ENCODE measurements around the gene RPH3AL. TPM values are rescaled to one million over a fixed set of nuclear protein-coding genes. Genes with fewer than 3 reads are reported as not detected.

Gene RPH3AL
- polyA plus RNA-seq, 3 donors: 0.71 to 1.9 (median 1.5) TPM

- TF ChIP-seq CTCF (IDR thresholded peaks at IDR 0.05): no peak
These were observed 137.7 kb downstream of the RPH3AL start for GRCh38 chr17:214881-215331.

DNA sequence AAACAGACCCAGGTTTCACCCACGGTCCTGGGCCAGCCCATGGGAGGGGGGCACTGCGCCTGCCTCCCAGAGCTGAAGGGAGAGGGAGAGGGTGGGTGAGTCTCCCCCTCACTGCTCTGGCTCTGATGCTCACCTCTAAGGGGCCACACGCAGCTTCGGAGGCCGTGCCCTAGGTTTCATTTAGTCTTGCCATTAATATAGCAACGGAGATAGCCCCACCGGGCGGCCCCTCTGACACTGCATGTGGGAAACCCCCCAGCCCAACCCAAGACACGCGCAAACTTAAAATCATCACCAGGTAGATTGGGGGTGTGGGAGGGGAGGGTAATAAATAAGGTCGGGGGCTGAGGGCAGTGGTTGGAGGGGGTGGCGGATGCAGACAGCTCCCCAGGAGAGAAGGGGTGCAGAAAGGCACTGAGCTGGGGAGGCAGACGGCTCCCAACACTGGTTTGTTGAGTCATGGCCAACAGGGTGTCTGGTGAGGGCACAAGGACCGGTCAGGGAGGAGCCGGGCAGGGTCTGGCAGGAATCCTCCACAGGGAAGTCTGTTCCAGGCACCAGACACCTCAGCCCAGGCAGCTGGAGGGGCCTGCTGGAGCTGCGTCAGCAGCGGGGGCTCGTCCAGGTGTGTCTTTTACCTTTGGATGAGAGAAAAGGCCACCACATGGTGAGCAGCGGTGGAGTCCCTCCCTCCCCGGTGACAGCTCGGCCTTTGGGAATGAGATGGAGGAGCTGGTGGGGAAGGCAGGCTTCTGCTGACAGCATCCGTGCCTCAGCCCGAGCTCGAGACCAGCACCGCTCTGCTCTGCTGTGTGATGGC lies 139.1 kb downstream of the RPH3AL start:
- no peak overlapping the region for H3K4me2 ChIP-seq (replicated peaks; ENCODE audit: extremely low read depth, low read length, poor library complexity, severe bottlenecking)
- H2AFZ ChIP-seq (ENCODE audit: insufficient read depth, low read depth, low read length, poor library complexity, severe bottlenecking): no peak overlapping the region
- no peak overlapping the region for H3K4me3 Mint-ChIP-seq
- H3K36me3 ChIP-seq (replicated peaks in 1 of 2; ENCODE audit: control insufficient read depth in 1 of 2, insufficient read depth in 2 of 2, low read length in 2 of 2): no peaks in the 10 kb centered on the region
- H3K36me3 Mint-ChIP-seq: peaks cover 0 to 2% of the 10 kb centered on the region in 2 donors
- WGBS (ENCODE audit: insufficient coverage): 95% methylated on average over 15 of the region's 25 CpGs
- H3K9me3 ChIP-seq (replicated peaks in 1 of 2; ENCODE audit: control insufficient read depth in 1 of 2, insufficient read depth in 1 of 2, low read length in 2 of 2): no peaks in the 10 kb centered on the region
- intact Hi-C loops (cut with micrococcal nuclease): no loop called here
- H3K4me1 ChIP-seq (ENCODE audit: control insufficient read depth in 1 of 2, insufficient read depth in 2 of 2, low read length in 2 of 2): peaks cover 5 to 14% of the 10 kb centered on the region in 2 donors
- H3K4me3 ChIP-seq (replicated peaks in 1 of 3; ENCODE audit: low read depth in 2 of 3, low read length in 3 of 3): no peak overlapping the region
- no peak overlapping the region for H3K27ac ChIP-seq (ENCODE audit: low read depth in 1 of 2, low read length in 2 of 2)
- H3K27me3 ChIP-seq (ENCODE audit: control insufficient read depth in 2 of 2, insufficient read depth in 2 of 2, low read length in 2 of 2): no peaks in the 10 kb centered on the region
- peaks cover 0 to 10% (median 2%) of the 10 kb centered on the region in 7 donors for H3K9me3 Mint-ChIP-seq
- H3K79me2 ChIP-seq (ENCODE audit: insufficient read depth, low read length): no peaks in the 10 kb centered on the region
- H3K27ac Mint-ChIP-seq: no peak overlapping the region
- no peaks in the 10 kb centered on the region for H4K20me1 ChIP-seq (ENCODE audit: insufficient read depth, low read length)
- no peak overlapping the region for H3K9ac ChIP-seq (ENCODE audit: insufficient read depth, low read length, poor library complexity, severe bottlenecking)
- H3K27me3 Mint-ChIP-seq (ENCODE audit: low read depth in 3 of 3): peaks cover 0 to 7% (median 2%) of the 10 kb centered on the region in 3 donors
- no peak for TF ChIP-seq CTCF (IDR thresholded peaks at IDR 0.05)
- DNase-seq: no peak
- H3K4me1 Mint-ChIP-seq: peaks cover 13% of the 10 kb centered on the region

More at GRCh38 chr17:214881-215331, 137.7 kb downstream of the RPH3AL start:
- peak overlapping the region in 1 of 7 donors; percentile 50 for H3K27ac Mint-ChIP-seq
- Histone ChIP-seq H3K4me2 (replicated peaks; ENCODE audit: extremely low read depth, low read length, poor library complexity, severe bottlenecking) (peak overlapping the region; percentile 55), H3K4me1 (ENCODE audit: control insufficient read depth in 1 of 2, insufficient read depth in 2 of 2, low read length in 2 of 2) (peaks cover 5 to 26% of the 10 kb centered on the region in 2 donors), H3K9ac (ENCODE audit: insufficient read depth, low read length, poor library complexity, severe bottlenecking) (no peak overlapping the region), H3K36me3 (replicated peaks in 1 of 2; ENCODE audit: control insufficient read depth in 1 of 2, insufficient read depth in 2 of 2, low read length in 2 of 2) (no peaks in the 10 kb centered on the region), H3K27me3 (ENCODE audit: control insufficient read depth in 2 of 2, insufficient read depth in 2 of 2, low read length in 2 of 2) (no peaks in the 10 kb centered on the region), H3K9me3 (replicated peaks in 1 of 2; ENCODE audit: control insufficient read depth in 1 of 2, insufficient read depth in 1 of 2, low read length in 2 of 2) (no peaks in the 10 kb centered on the region), H3K79me2 (ENCODE audit: insufficient read depth, low read length) (no peaks in the 10 kb centered on the region), H4K20me1 (ENCODE audit: insufficient read depth, low read length) (no peaks in the 10 kb centered on the region), H3K4me3 (replicated peaks in 1 of 3; ENCODE audit: low read depth in 2 of 3, low read length in 3 of 3) (peak overlapping the region in 1 of 3 experiments; percentile 67), H2AFZ (ENCODE audit: insufficient read depth, low read depth, low read length, poor library complexity, severe bottlenecking) (peak overlapping the region; percentile 80), H3K27ac (ENCODE audit: low read depth in 1 of 2, low read length in 2 of 2) (no peak overlapping the region)
- peaks cover 21% of the 10 kb centered on the region for H3K4me1 Mint-ChIP-seq
- 96% methylated on average over 10 of the region's 10 CpGs for WGBS (ENCODE audit: insufficient coverage)
- no peak for DNase-seq
- H3K9me3 Mint-ChIP-seq: peaks cover 0 to 2% (median 0%) of the 10 kb centered on the region in 7 donors
- peaks cover 0 to 5% (median 2%) of the 10 kb centered on the region in 3 donors for H3K27me3 Mint-ChIP-seq (ENCODE audit: low read depth in 3 of 3)
- peak overlapping the region in 1 of 2 donors; percentile 68 for H3K4me3 Mint-ChIP-seq
- peaks cover 0 to 2% of the 10 kb centered on the region in 2 donors for H3K36me3 Mint-ChIP-seq
- intact Hi-C loops (cut with micrococcal nuclease): no loop called here
